ENCODE data around the gene PLPP4. TPM values are rescaled to one million over a fixed set of nuclear protein-coding genes. Genes with fewer than 3 reads are reported as not detected.

The PLPP4 gene
- polyA plus RNA-seq, 6 donors from 2014 or later = not detected

GRCh38 chr10:120460186-120460585 lies 3.2 kb downstream of the PLPP4 start:
- H3K4me1 Mint-ChIP-seq = peaks cover 0 to 9% (median 4%) of the 10 kb centered on the region in 3 donors
- H3K27me3 Mint-ChIP-seq = peaks cover 35 to 56% (median 49%) of the 10 kb centered on the region in 3 donors
- no peak overlapping the region for H3K4me3 Mint-ChIP-seq
- DNase-seq (no peak), ATAC-seq (ENCODE audit: low read depth in 2 of 2) (no peak)
- H3K9me3 Mint-ChIP-seq = peaks cover 0 to 2% (median 0%) of the 10 kb centered on the region in 7 donors
- H3K36me3 Mint-ChIP-seq = peaks cover 0 to 11% of the 10 kb centered on the region in 2 donors
- H3K27ac Mint-ChIP-seq = no peak overlapping the region

- Mint-ChIP-seq H3K27me3 (peaks cover 31 to 50% (median 43%) of the 10 kb centered on the region in 3 donors), H3K36me3 (peaks cover 0 to 11% of the 10 kb centered on the region in 2 donors), H3K27ac (peak overlapping the region in 1 of 6 donors; percentile 7), H3K4me3 (no peak overlapping the region), H3K4me1 (peaks cover 0 to 9% (median 4%) of the 10 kb centered on the region in 3 donors), H3K9me3 (peaks cover 0 to 2% (median 0%) of the 10 kb centered on the region in 7 donors)
- ATAC-seq (ENCODE audit: low read depth in 2 of 2) = no peak
- DNase-seq = no peak
These were observed 3.7 kb downstream of the PLPP4 start for GRCh38 chr10:120460776-120461175.

- DNase-seq (no peak), ATAC-seq (ENCODE audit: low read depth in 2 of 2) (no peak)
- peaks cover 0 to 7% (median 4%) of the 10 kb centered on the region in 3 donors for H3K4me1 Mint-ChIP-seq
- H3K9me3 Mint-ChIP-seq = peaks cover 0 to 2% (median 0%) of the 10 kb centered on the region in 7 donors
- no peak overlapping the region for H3K4me3 Mint-ChIP-seq
- H3K36me3 Mint-ChIP-seq = peaks cover 0 to 11% of the 10 kb centered on the region in 2 donors
- peak overlapping the region in 1 of 6 donors; percentile 32 for H3K27ac Mint-ChIP-seq
- peaks cover 28 to 41% (median 32%) of the 10 kb centered on the region in 3 donors for H3K27me3 Mint-ChIP-seq
These were observed 5.1 kb downstream of the PLPP4 start for GRCh38 chr10:120462018-120462682.

- H3K36me3 Mint-ChIP-seq = no peaks in the 10 kb centered on the region
- H3K4me1 Mint-ChIP-seq = no peaks in the 10 kb centered on the region
These were observed 8.1 kb downstream of the PLPP4 start for GRCh38 chr10:120465138-120465537.

GRCh38 chr10:120466006-120466405 lies 9.0 kb downstream of the PLPP4 start:
- no peaks in the 10 kb centered on the region for H3K4me1 Mint-ChIP-seq
- no peak overlapping the region for H3K4me3 Mint-ChIP-seq
- no peaks in the 10 kb centered on the region for H3K36me3 Mint-ChIP-seq
- peaks cover 6 to 10% (median 9%) of the 10 kb centered on the region in 3 donors for H3K27me3 Mint-ChIP-seq
- no peak overlapping the region for H3K27ac Mint-ChIP-seq
- DNase-seq = no peak
- H3K9me3 Mint-ChIP-seq = no peaks in the 10 kb centered on the region
- no peak for ATAC-seq (ENCODE audit: low read depth in 2 of 2)

More at GRCh38 chr10:120465138-120465537, 8.1 kb downstream of the PLPP4 start:
- ATAC-seq (ENCODE audit: low read depth in 2 of 2) (no peak), DNase-seq (no peak)
- no peak overlapping the region for H3K4me3 Mint-ChIP-seq
- no peak overlapping the region for H3K27ac Mint-ChIP-seq
- H3K27me3 Mint-ChIP-seq = peaks cover 12 to 17% (median 14%) of the 10 kb centered on the region in 3 donors
- H3K9me3 Mint-ChIP-seq = no peaks in the 10 kb centered on the region

- Mint-ChIP-seq H3K36me3 (no peaks in the 10 kb centered on the region), H3K4me3 (no peak overlapping the region), H3K27me3 (peaks cover 0 to 5% (median 4%) of the 10 kb centered on the region in 3 donors), H3K27ac (no peak overlapping the region), H3K9me3 (peaks cover 4 to 26% (median 10%) of the 10 kb centered on the region in 7 donors), H3K4me1 (no peaks in the 10 kb centered on the region)
- DNase-seq = no peak
- no peak for ATAC-seq (ENCODE audit: low read depth in 2 of 2)
These were observed 16.6 kb downstream of the PLPP4 start for GRCh38 chr10:120473593-120473992.

- H3K4me3 Mint-ChIP-seq = no peak overlapping the region
- H3K27ac Mint-ChIP-seq = no peak overlapping the region
- peaks cover 4 to 26% (median 11%) of the 10 kb centered on the region in 7 donors for H3K9me3 Mint-ChIP-seq
- no peak for ATAC-seq (ENCODE audit: low read depth in 2 of 2)
- H3K36me3 Mint-ChIP-seq = no peaks in the 10 kb centered on the region
- peaks cover 4 to 10% (median 9%) of the 10 kb centered on the region in 3 donors for H3K27me3 Mint-ChIP-seq
- DNase-seq = no peak
- no peaks in the 10 kb centered on the region for H3K4me1 Mint-ChIP-seq
These were observed 17.9 kb downstream of the PLPP4 start for GRCh38 chr10:120474956-120475355.

- no peak for DNase-seq
- Mint-ChIP-seq H3K4me1 (no peaks in the 10 kb centered on the region), H3K36me3 (no peaks in the 10 kb centered on the region), H3K27me3 (peaks cover 4 to 17% (median 13%) of the 10 kb centered on the region in 3 donors), H3K4me3 (no peak overlapping the region), H3K9me3 (peaks cover 4 to 26% (median 11%) of the 10 kb centered on the region in 7 donors), H3K27ac (no peak overlapping the region)
- no peak for ATAC-seq (ENCODE audit: low read depth in 2 of 2)
These were observed 19.1 kb downstream of the PLPP4 start for GRCh38 chr10:120475844-120476791.

- no peak for DNase-seq
- H3K27ac Mint-ChIP-seq = peak overlapping the region in 1 of 6 donors; percentile 28
These were observed 20.2 kb downstream of the PLPP4 start for GRCh38 chr10:120477021-120477742.

GRCh38 chr10:120477743-120478141 lies 20.7 kb downstream of the PLPP4 start:
- H3K4me1 Mint-ChIP-seq = no peaks in the 10 kb centered on the region
- H3K27ac Mint-ChIP-seq = peak overlapping the region in 1 of 6 donors; percentile 25
- peaks cover 7 to 24% (median 13%) of the 10 kb centered on the region in 7 donors for H3K9me3 Mint-ChIP-seq
- no peak for DNase-seq
- no peak overlapping the region for H3K4me3 Mint-ChIP-seq
- H3K36me3 Mint-ChIP-seq = peaks cover 0 to 7% of the 10 kb centered on the region in 2 donors
- H3K27me3 Mint-ChIP-seq = peaks cover 3 to 17% (median 15%) of the 10 kb centered on the region in 3 donors
- no peak for ATAC-seq (ENCODE audit: low read depth in 2 of 2)

More at GRCh38 chr10:120477021-120477742, 20.2 kb downstream of the PLPP4 start:
- H3K9me3 Mint-ChIP-seq = peaks cover 9 to 24% (median 12%) of the 10 kb centered on the region in 7 donors
- H3K27me3 Mint-ChIP-seq = peaks cover 4 to 17% (median 15%) of the 10 kb centered on the region in 3 donors
- ATAC-seq (ENCODE audit: low read depth in 2 of 2) = no peak
- no peak overlapping the region for H3K4me3 Mint-ChIP-seq
- H3K4me1 Mint-ChIP-seq = no peaks in the 10 kb centered on the region
- H3K36me3 Mint-ChIP-seq = peaks cover 0 to 4% of the 10 kb centered on the region in 2 donors

GRCh38 chr10:120478386-120478785 lies 21.4 kb downstream of the PLPP4 start:
- ATAC-seq (ENCODE audit: low read depth in 2 of 2) (no peak), DNase-seq (no peak)
- peaks cover 0 to 7% of the 10 kb centered on the region in 2 donors for H3K36me3 Mint-ChIP-seq
- H3K27me3 Mint-ChIP-seq = peaks cover 0 to 17% (median 15%) of the 10 kb centered on the region in 3 donors
- no peak overlapping the region for H3K27ac Mint-ChIP-seq
- H3K4me3 Mint-ChIP-seq = no peak overlapping the region
- H3K4me1 Mint-ChIP-seq = no peaks in the 10 kb centered on the region
- H3K9me3 Mint-ChIP-seq = peaks cover 7 to 21% (median 12%) of the 10 kb centered on the region in 7 donors

GRCh38 chr10:120479506-120479905 lies 22.5 kb downstream of the PLPP4 start:
- ATAC-seq (ENCODE audit: low read depth in 2 of 2) (no peak), DNase-seq (no peak)
- H3K27me3 Mint-ChIP-seq = peaks cover 1 to 17% (median 15%) of the 10 kb centered on the region in 3 donors
- H3K9me3 Mint-ChIP-seq = peaks cover 0 to 16% (median 12%) of the 10 kb centered on the region in 7 donors
- peak overlapping the region in 1 of 6 donors; percentile 65 for H3K27ac Mint-ChIP-seq
- H3K4me3 Mint-ChIP-seq = no peak overlapping the region
- peaks cover 0 to 7% of the 10 kb centered on the region in 2 donors for H3K36me3 Mint-ChIP-seq
- H3K4me1 Mint-ChIP-seq = no peaks in the 10 kb centered on the region
